ENCODE data around the gene SLC4A8.

- TF ChIP-seq SP1 (IDR thresholded peaks at IDR 0.05; ENCODE audit: low read depth) (no peak), CTCF (IDR thresholded peaks at IDR 0.05 in 2 of 3, conservative IDR thresholded peaks at IDR 0.05 in 1 of 3; ENCODE audit: borderline replicate concordance in 1 of 3, insufficient read depth in 1 of 3, low read depth in 2 of 3, low read length in 2 of 3) (no peak), POLR2A (IDR thresholded peaks at IDR 0.05; ENCODE audit: borderline replicate concordance, extremely low read depth, insufficient read depth, insufficient read length) (no peak), SIN3A (IDR thresholded peaks at IDR 0.05; ENCODE audit: low read depth) (no peak), POLR2AphosphoS5 (IDR thresholded peaks at IDR 0.05; ENCODE audit: low read depth, low read length) (no peak), ZNF274 (IDR thresholded peaks at IDR 0.05; ENCODE audit: low read depth, low read length) (no peak), EZH2phosphoT487 (IDR thresholded peaks at IDR 0.05; ENCODE audit: borderline replicate concordance) (no peak), CEBPB (IDR thresholded peaks at IDR 0.05; ENCODE audit: low read depth) (no peak), EZH2 (IDR thresholded peaks at IDR 0.05) (no peak)
These were observed 5.1 kb downstream of the SLC4A8 start for GRCh38 chr12:51429700-51430099.

Data from HCT116 (cell line).